Left renal pelvis (tissue), 4 donors: ENCODE data around the gene GLTPD2. TPM values are rescaled to one million over a fixed set of nuclear protein-coding genes. Genes with fewer than 3 reads are reported as not detected.

Source experiments
- DNase-seq, 4 donors: peaks; one replicate each; pipeline ENCODE4 v3.0.0-alpha.2; 2013; ENCODE audit warnings: low read depth in 4 of 4, low spot score in 3 of 4
- polyA plus RNA-seq, 4 donors: library from polyadenylated mRNA; unstranded; fragments of 120-200 nt; gene quantifications; one replicate each; pipeline ENCODE4 v1.2.1, GENCODE V29; 2013; ENCODE audit not compliant: insufficient read length in 4 of 4

GLTPD2 gene
- polyA plus RNA-seq, 4 donors = 0.90 to 9.4 (median 3.5) TPM

GRCh38 chr17:4838309-4838785 lies 49.6 kb downstream of the GLTPD2 start:
- no peak for DNase-seq

GRCh38 chr17:4839221-4839620 lies 50.5 kb downstream of the GLTPD2 start:
- DNase-seq = no peak

Other genes starting within 250 kb of the GLTPD2 start
- 10 to 100 TPM; 32.5 to 50.1 (median 36.3) TPM for gene MYBBP1A, start 233.6 kb upstream of the GLTPD2 start, polyA plus RNA-seq
- gene GGT6, start 228.4 kb upstream of the GLTPD2 start, polyA plus RNA-seq = 10 to 100 TPM in 1 of 4 donors, 1 to 10 TPM in 2, under 1 TPM in 1; 0.19 to 11.3 (median 7.6) TPM
- 10 to 100 TPM in 3 of 4 donors, 1 to 10 TPM in 1; 1.7 to 67.3 (median 52.0) TPM for gene SMTNL2, start 204.4 kb upstream of the GLTPD2 start, polyA plus RNA-seq
- gene ALOX15, start 147.3 kb upstream of the GLTPD2 start, polyA plus RNA-seq = under 1 TPM; 0.50 to 0.75 (median 0.63) TPM
- 10 to 100 TPM; 36.2 to 56.5 (median 45.0) TPM for gene PELP1, start 84.8 kb upstream of the GLTPD2 start, polyA plus RNA-seq
- gene ARRB2, start 78.3 kb upstream of the GLTPD2 start, polyA plus RNA-seq = 10 to 100 TPM; 27.9 to 42.1 (median 33.2) TPM
- gene MED11, start 57.5 kb upstream of the GLTPD2 start, polyA plus RNA-seq = 10 to 100 TPM; 14.6 to 26.5 (median 22.5) TPM
- gene ZMYND15, start 49.1 kb upstream of the GLTPD2 start, polyA plus RNA-seq = under 1 TPM; 0.37 to 0.85 (median 0.58) TPM
- 10 to 100 TPM in 3 of 4 donors, 1 to 10 TPM in 1; 7.6 to 14.1 (median 11.9) TPM for gene CXCL16, start 49.0 kb upstream of the GLTPD2 start, polyA plus RNA-seq
- gene TM4SF5, start 17.1 kb upstream of the GLTPD2 start, polyA plus RNA-seq = 1 to 10 TPM in 2 of 4 donors, under 1 TPM in 2; 0.31 to 2.9 (median 1.5) TPM
- 1 to 10 TPM in 1 of 4 donors, under 1 TPM in 3; 0.41 to 1.2 (median 0.59) TPM for gene VMO1, start 2.6 kb upstream of the GLTPD2 start, polyA plus RNA-seq
- 100 to 1,000 TPM in 3 of 4 donors, 10 to 100 TPM in 1; 82.5 to 125 (median 120) TPM for gene PSMB6, start 7.2 kb downstream of the GLTPD2 start, polyA plus RNA-seq
- 10 to 100 TPM; 31.9 to 48.7 (median 41.6) TPM for gene PLD2, start 18.2 kb downstream of the GLTPD2 start, polyA plus RNA-seq
- gene MINK1, start 44.4 kb downstream of the GLTPD2 start, polyA plus RNA-seq = 10 to 100 TPM; 49.3 to 75.6 (median 59.3) TPM
- 1 to 10 TPM; 1.3 to 2.8 (median 1.9) TPM for gene C17orf107, start 110.6 kb downstream of the GLTPD2 start, polyA plus RNA-seq
- gene CHRNE, start 114.1 kb downstream of the GLTPD2 start, polyA plus RNA-seq = 1 to 10 TPM; 1.4 to 2.0 (median 1.7) TPM
- 1 to 10 TPM in 3 of 4 donors, under 1 TPM in 1; 0.83 to 3.4 (median 1.8) TPM for gene GP1BA, start 143.3 kb downstream of the GLTPD2 start, polyA plus RNA-seq
- gene SLC25A11, start 151.1 kb downstream of the GLTPD2 start, polyA plus RNA-seq = 10 to 100 TPM; 40.5 to 90.1 (median 72.7) TPM
- gene RNF167, start 151.3 kb downstream of the GLTPD2 start, polyA plus RNA-seq = 100 to 1,000 TPM; 106 to 135 (median 129) TPM
- 100 to 1,000 TPM; 274 to 467 (median 346) TPM for gene PFN1, start 159.6 kb downstream of the GLTPD2 start, polyA plus RNA-seq
- 10 to 100 TPM; 14.8 to 30.0 (median 18.8) TPM for gene ENO3, start 162.2 kb downstream of the GLTPD2 start, polyA plus RNA-seq
- gene SPAG7, start 178.9 kb downstream of the GLTPD2 start, polyA plus RNA-seq = 100 to 1,000 TPM in 1 of 4 donors, 10 to 100 TPM in 3; 86.4 to 100 (median 92.0) TPM
- gene CAMTA2, start 198.7 kb downstream of the GLTPD2 start, polyA plus RNA-seq = 10 to 100 TPM; 19.3 to 34.2 (median 26.6) TPM
- gene INCA1, start 208.6 kb downstream of the GLTPD2 start, polyA plus RNA-seq = 1 to 10 TPM; 6.9 to 9.3 (median 7.4) TPM
- gene KIF1C, start 209.0 kb downstream of the GLTPD2 start, polyA plus RNA-seq = 10 to 100 TPM; 69.8 to 89.3 (median 82.2) TPM
- under 1 TPM; 0.05 to 0.35 (median 0.15) TPM for gene SLC52A1, start 246.5 kb downstream of the GLTPD2 start, polyA plus RNA-seq